Stimulated activated CD8-positive, alpha-beta memory T cell treated with anti-CD3 and anti-CD28 coated beads, Interleukin-4, amount 100 ng/mL, for 1 hour (primary cell): ENCODE data around the gene SMTN.
"Not testable (repeated sequence)": the region's sequence is repeated elsewhere in the genome, so short reads cannot be mapped to it uniquely, and the experiment has no call there.

Source experiments
- DNase-seq, 2 donors: peaks; one replicate each; pipeline ENCODE4 v3.0.0-alpha.2; 2020; ENCODE audit warnings: low read depth in 2 of 2, low spot score in 1 of 2

The SMTN gene

DNA sequence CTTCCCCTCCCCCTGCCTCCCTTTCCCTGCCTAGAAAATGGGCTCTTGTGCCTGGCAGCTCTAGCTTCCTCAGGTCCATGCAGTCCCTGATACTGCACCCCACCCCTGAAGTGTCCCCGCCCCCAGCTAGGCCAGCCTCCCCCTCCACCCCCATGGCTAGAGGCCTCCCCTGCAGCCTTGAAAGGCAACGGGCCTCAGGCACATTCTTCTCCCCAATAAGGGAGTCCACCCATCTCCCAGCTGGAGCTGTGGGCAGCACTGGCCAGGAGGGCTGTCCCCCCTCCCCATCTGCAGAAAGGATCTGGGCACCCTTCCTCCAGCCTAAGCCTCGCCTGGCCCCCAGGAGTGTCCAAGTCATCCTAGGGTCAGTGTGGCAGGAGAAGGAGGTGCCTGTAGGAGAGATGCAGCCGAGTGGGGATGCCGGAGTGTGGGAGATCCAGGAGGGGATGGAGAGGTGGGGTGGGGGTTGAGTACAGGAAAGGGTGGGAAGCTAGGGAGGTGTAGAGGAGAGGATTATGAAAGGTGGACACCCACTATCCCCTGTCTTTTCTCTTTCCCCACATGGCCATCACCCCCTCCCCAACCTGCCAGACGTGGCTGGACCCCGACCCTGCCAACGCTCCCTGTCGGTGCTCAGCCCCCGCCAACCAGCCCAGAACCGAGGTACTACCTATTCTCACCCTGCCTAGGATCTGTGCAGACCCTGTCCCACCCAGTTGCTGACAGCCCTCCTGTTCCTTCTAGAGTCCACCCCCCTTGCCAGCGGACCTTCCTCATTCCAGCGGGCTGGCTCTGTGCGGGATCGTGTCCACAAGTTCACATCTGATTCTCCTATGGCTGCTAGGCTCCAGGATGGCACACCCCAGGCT lies 9.3 kb downstream of the SMTN start:
- no peak for DNase-seq

DNA sequence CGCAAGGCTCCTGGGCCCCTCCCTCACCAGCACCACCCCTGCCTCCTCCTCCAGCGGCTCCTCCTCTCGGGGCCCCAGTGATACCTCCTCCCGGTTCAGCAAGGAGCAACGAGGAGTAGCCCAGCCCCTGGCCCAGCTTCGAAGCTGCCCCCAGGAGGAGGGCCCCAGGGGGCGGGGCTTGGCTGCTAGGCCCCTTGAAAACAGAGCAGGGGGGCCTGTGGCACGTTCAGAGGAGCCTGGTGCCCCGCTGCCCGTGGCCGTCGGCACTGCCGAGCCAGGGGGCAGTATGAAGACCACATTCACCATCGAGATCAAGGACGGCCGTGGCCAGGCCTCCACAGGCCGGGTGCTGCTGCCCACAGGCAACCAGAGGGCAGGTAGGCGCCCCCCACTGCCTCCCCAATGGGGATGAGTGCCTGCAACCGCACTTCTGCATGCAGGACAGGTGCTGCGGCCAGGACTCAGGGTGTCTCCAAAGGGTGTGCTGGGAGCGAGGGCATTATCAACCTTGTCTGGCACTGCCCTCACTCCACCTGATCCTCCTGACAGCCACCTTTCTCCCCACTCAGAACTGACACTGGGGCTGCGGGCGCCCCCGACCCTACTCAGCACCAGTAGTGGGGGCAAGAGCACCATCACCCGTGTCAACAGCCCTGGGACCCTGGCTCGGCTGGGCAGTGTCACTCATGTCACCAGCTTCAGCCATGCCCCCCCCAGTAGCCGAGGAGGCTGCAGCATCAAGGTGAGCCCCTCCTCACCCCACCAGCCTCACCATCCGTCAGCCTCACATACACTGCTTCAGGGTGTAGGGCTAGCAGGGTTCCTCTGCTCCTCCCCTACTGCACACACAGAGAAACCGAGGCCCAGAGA lies 10.2 kb downstream of the SMTN start:
- no peak for DNase-seq

DNA sequence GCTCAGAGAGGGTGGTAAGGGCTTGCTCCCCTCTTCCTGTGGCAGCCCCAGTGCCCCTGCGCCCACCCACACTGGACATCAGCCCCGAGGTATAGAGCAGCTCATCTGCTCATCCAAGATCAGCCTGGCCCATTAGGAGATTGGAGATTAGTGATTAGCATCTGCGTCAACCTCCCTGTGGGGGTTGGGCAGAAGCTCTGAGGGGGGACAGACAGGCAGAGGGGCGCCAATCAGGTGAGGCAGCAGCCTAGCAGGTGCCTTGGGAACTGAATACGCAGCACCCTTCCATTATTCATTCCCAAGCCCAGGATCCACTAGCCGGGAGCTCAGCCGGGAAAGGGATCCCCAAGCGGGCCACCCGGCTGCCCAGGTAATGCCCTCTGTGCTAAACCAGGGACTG lies 11.0 kb downstream of the SMTN start:
- no peak for DNase-seq

DNA sequence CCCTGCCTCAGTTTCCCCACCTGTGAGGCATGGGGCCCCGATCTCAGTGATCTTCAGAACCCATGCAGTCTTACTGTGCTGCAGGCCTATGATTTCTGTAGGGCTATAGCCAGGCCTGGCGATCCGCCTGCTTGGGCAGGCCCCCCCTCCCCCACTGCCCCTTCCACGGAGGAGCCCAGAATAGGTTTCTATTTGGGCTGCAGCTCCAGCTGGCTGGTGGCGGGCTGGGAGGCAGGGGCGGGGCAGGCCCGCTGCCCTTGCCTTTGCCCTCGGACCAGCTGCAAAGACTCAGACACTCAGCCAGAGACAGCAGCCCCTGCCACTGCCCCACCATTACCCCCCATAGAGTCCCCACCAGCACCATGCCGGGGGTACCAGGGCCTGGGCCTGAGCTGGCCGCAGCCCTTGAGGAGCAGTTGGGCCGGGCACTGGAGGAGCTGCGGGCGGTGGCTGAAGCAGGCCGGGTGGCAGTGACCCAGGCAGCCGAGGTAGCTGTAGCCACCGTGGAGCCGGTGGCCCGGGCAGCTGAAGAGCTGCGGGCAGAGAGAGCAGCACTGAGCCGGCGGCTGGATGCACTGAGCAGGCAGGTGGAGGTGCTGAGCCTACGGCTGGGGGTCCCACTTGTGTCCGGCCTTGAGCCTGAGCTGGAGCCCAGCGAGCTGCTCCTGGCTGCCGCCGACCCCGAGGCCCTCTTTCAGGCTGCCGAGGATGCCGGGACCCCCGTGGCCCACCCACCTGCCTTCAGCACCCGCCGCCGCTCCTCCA lies 12.2 kb downstream of the SMTN start:
- DNase-seq: no peak

DNA sequence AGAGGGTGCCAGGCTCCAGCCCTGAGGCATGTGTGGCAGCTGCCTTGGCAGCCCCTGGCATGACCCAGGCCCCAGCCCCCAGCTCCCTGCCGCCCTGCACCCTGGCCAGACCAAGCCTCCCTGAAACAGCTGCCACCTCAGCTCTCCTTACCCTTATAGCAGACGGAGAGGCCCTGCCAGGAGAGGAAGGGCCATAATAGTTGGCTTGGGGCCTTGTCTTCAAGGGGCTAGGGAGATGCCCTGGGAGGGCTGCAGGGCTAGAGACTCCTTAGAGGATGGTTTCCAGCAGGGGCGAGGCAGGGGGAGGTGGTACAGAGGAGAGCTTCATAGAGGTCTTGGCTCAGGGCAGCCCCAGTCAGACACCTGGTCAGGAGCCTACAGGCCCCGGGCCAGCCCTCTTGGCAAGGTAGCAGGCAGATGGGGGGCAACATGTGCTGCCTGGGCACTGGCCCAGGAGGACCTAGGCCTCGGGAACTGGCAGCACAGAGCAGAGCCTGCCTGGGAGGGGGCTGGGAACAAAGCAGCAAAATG lies 13.0 kb downstream of the SMTN start:
- DNase-seq: no peak

DNA sequence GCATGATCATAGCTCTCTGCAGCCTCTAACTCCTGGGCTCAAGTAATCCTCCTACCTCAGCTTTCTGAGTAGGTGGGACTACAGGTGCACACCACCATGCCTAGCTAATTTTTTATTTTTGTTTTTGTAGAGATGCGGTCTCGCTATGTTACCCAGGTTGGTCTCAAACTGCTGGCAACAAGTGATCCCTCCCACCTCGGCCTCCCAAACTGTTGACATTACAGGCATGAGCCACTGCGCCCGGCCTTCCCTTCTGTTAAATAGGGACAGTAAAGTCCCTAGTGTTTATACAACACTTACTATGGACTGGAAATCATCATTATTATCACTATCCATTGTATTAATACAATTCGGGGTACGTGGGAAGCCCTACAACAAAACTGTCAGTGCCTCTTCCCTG lies 13.6 kb downstream of the SMTN start:
- no peak for DNase-seq

DNA sequence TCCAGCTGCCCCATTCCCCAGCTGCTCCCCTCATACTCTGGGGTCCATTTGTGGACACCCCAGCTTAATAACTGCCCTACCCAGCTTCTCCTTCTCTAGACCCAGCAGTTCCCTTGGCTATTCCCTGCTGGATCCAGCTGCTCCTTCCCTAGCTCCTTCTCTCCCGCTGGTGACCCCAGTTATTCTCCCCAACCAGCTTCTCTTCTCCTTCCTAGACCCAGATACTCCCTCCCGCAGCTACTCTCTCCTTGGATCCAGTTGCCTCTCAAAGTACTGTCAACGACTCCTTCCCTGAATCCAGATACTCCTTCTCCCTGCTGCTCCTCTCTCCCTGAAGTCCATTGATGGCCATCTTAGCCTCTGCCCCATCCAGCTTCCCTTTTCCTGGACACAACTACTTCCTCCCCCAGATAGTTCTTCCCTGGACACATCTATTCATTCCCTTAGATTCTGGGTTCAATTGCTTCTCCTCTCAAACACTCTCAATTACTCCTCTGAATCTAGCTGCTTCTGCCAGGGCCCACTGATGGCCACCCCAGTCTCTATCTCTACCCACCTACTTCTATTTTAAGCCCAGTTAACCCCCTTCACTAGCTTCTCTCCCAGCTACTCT lies 14.6 kb downstream of the SMTN start:
- no peak for DNase-seq

DNA sequence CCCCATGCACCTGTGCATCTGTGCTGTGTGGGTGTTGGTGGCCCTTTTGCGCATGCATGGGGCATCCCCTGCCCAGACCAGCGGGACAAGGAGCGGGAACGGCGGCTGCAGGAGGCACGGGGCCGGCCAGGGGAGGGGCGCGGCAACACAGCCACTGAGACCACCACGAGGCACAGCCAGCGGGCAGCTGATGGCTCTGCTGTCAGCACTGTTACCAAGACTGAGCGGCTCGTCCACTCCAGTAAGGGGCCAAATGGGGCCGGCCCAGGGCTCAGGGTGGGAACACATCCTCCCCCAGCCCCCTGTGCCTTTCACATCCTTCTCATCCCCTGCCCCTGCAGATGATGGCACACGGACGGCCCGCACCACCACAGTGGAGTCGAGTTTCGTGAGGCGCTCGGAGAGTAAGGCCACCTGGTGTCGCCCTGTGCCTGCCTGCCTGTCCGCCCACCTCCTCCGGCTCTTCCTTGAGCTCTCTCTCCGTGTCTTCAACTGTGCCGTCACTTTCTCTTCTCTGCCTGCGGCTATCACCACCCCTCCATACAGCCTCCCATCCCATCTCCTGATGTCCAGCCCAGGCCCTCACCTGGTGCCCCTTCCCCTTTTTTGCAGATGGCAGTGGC lies 15.7 kb downstream of the SMTN start:
- no peak for DNase-seq

DNA sequence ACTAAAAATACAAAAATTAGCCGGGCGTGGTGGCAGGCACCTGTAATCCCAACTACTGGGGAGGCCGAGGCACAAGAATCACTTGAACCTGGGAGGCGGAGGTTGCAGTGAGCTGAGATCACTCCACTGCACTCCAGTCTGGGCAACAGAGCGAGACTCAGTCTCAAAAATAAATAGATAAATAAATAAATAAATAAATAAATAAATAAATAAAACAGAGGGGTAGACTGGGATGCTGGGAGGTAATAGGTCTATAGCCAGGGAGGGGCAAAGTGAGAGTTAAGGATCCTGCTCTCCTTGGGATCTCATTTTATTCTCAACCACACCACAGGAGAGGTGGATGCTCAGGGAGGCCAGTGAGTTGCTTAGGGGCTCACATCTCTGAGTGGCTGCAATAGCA lies 16.4 kb downstream of the SMTN start:
- DNase-seq: not testable (repeated sequence)

DNA sequence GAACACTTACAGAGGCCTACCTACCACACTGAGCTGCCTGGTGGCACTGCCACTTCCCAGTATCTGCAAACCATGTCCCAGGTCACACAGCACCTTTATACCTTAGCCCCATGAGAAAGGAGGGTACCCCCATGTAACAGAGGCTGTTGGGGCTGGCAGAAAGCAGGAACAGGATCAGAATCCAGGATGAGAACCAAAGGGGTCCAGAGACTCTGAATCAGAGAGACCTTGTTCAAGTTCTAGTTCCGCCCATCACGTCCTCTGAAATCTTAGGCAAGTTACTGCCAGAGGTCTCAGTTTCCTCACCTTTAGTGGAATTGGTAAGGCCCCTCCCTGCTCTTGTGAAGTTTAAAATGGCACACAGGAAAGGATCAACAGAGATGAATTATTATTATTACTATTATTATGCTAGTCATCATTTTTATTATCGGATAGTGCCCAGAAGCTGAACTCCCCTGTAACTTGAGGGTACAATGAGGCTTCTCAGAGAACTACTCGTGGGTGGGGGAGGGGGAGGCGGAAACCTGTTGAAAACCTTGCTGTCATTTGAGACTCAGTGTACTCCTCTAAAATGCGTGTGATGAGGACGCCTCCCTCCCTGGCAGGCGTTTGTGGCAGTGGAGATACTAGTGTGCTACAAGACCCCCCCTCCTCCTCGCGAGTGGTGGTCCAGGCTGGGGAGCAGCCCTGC lies 17.0 kb downstream of the SMTN start:
- no peak for DNase-seq

DNA sequence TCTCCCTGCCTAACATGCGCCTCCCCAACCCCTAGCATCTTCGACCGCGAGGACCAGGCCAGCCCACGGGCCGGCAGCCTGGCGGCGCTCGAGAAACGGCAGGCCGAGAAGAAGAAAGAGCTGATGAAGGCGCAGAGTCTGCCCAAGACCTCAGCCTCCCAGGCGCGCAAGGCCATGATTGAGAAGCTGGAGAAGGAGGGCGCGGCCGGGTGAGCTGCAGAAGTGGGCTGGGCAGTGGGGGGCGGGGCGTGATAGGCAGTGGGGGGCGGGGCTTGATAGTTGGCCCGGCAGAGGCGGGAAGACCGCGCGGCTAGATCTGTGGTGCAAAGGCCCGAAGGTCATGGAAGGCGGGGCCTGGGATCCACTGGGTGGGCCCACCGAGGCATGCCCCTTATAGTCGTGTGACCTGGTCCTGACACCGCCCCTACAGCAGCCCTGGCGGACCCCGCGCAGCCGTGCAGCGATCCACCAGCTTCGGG lies 17.6 kb downstream of the SMTN start:
- no peak for DNase-seq

DNA sequence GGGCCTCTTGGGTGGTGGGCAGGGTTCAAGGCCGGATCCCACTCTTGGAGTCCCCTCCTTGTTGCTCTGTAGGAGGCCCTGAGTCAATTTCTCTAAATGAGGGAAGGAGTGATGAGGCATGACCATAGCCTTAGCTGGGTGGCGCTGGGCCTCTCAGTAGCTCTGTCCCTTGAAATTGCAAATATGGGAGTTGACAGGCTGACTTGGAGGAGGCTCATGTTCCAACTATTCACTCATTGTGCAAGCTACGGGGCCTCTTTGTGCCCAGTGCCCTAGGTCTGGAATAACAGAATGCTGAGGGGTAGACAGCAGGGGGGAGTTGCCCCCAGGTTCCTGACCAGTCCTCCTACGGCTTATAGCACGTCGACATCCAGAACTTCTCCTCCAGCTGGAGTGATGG lies 18.3 kb downstream of the SMTN start:
- DNase-seq: no peak

DNA sequence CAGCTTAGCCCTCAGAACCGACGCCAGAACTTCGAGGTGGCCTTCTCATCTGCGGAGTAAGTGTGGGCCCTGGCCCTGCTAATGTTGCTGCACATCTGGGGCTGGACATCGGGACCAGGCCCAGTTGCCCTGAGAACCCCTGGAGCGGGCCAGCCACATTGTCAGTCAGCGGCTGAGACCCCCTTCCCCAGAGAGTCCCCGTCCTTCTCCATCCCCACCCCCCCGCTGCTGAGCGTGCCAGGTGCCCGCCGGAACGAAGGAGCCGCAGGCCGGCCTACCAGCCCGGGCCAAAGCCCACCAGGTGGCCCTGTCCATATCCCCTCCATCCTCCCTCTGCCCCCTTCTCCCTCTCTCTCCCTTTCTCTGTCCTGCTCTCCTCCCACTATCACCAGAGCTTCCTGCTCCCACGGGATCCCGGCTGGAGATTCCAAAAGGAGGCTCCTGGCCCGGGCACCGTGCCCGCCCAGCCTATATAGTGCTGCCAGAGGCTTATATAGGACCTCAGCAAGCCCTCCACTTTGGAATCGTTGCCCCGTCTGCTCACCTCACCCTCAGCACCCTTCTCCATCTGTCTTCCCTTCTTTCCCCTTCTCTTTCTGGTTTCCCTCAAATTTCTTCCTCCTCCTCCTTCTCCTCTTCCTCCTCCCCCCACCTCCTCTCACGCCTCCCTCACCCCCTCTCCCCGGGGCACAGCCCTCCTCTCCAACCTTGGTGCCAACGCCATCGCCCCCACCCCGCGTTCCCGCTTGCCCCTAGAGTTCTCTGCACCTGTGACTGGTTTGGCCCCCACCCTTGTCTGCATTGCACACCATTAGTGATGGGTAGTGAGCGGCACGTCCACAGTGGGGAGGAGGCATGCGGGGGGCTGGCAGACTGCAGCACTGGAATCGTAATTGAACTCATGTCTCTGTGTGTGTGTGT lies 19.0 kb downstream of the SMTN start:
- no peak for DNase-seq

DNA sequence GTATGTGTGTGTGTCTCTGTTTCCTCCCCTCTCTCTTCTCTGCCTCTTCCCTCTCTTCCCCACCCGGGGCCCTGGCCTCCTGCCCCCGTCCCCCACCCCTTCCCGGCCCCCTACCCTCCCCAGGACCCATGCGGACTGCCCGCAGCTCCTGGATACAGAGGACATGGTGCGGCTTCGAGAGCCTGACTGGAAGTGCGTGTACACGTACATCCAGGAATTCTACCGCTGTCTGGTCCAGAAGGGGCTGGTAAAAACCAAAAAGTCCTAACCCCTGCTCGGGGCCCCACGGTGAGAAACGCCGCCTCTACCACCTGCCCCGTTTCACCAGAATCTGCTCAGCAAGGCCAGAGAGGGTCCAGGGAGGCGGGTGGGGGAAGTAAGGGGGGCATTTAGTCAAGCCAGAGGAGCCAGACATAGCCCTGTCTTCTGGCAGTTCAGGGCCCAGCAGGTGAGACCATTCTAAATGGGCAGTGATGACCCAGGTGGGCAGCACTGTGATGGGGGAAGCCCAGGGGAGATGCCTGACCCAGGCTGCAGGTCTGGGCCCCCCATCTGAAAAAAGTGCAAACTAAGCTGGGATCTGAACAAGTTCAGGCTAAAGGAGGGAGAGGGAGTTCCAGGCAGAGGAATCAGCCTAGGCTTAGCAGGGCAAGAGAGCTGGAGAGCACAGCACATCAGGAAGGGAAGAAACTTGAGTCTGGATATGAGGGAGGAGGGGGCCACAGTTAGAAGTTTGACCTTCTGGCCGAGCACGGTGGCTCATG lies 19.8 kb downstream of the SMTN start:
- no peak for DNase-seq

DNA sequence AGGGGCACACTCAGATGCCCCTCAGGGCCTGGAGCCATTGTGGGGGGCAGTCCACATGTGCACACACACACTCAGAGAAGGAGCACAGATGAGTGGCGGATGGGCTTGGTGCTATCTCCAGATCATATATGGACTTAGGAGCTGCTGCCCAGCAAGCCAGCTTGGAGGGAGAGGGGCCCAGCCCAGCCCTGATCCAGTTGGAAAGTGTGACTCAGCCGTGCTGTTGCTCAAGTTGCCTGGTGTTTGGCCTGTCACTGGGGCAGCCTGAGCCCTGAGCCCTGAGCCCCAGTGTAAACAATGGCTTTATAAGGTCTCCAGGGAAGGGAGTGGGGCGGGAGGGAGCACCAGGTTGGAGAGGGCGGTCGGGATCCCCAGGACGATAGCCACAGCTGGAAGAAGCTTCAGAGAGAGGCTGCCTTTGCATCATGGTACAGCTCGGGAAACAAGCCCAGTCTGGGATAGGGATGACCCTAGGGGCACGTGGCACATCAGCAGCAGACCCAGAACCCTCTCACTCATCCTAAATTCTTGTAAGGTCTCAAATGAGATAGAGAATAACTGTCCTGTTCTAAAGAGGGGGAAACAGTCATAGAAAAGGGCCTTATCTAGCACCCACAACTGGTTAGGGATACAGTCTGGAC lies 21.4 kb downstream of the SMTN start:
- no peak for DNase-seq

DNA sequence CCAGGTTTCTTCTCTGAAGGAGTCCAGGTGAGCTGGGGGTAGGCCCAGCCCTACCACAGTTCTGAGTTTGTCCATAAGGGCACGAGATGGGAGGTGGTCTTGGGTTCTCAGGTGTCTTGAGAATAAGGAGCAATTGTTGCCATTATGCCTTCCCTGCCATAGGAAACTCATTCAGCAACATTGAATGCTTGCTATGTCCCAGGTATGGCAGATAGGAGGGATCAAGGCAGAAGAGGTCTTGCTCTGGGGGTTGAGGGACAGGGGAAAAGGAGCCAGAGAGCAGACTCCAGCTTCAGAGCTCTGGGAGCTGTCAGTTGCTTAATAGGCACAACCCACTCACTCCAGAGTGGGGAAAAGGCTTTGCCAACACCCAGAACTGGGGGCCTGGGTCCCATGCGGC lies 22.0 kb downstream of the SMTN start:
- DNase-seq: no peak

DNA sequence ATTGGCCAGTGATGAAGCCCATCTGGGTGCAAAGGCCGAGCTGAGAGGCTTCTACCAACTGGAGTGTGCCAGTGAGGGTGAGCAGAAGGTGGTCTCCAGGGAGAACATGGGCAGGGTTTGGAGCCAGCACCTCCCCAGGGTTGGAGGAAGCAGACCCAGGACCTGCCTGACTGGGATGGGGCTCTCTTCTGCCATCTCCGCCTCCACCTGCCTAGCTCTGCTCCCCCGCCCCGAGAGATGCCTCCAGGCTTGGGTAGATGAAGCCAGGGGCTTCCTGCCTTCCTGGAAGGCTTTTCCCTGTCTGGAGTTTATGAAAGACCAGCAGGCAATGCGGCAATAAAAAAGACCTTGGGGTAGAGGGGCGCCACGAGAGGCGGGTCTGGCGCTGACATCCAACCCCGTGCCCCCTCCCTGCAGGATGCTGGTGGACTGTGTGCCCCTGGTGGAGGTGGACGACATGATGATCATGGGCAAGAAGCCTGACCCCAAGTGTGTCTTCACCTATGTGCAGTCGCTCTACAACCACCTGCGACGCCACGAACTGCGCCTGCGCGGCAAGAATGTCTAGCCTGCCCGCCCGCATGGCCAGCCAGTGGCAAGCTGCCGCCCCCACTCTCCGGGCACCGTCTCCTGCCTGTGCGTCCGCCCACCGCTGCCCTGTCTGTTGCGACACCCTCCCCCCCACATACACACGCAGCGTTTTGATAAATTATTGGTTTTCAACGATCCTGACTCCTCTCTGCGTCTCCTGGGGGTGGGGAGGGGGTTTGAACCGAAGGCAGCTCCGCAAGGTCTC lies 23.0 kb downstream of the SMTN start:
- DNase-seq: no peak
